IMR-90 (cell line): Measurements from ENCODE around the gene RALGAPB. TPM values are rescaled to one million over a fixed set of nuclear protein-coding genes. Genes with fewer than 3 reads are reported as not detected.

ENCODE experiments used
- ATAC-seq: fragments of 200-7000 bp; cut with Tn5 transposase; 2 replicates; pipeline ENCODE4 v1.9.1; 2020; ENCODE audit warnings: low read depth, mild to moderate bottlenecking, moderate library complexity
- BruUV-seq: library from RNA; stranded (reverse); fragments of 400-500 nt; replicated peaks from 2 replicates; lab custom pipeline; 2021; lab: Mats Ljungman, UMichigan
- CTCF ChIA-PET: fragments of 300-600 bp; formaldehyde crosslinking; extraction: SDS; loops from one replicate; lab custom pipeline; 2021; ENCODE audit warnings: antibody characterized with exemption; lab: Yijun Ruan, JAX
- POLR2A ChIA-PET: fragments of 300-600 bp; sonication (Branson Sonifier 250); formaldehyde crosslinking; loops from one replicate; lab custom pipeline; 2022; ENCODE audit warnings: antibody characterized with exemption; ENCODE audit not compliant: unreplicated experiment; lab: Charles Lee
- DNase-seq: peaks from one replicate; pipeline ENCODE4 v3.0.0; 2013
- H2AFZ ChIP-seq: replicated peaks from 2 replicates; pipeline ENCODE3; 2013; ENCODE audit warnings: low read length, mild to moderate bottlenecking; ENCODE audit not compliant: poor library complexity
- H2AK5ac ChIP-seq: 2 replicates; pipeline ENCODE4 v1.6.1; 2013; ENCODE audit warnings: low read depth, low read length, inconsistent platforms
- H2AK9ac ChIP-seq: replicated peaks from 2 replicates; pipeline ENCODE3; 2013; ENCODE audit warnings: mild to moderate bottlenecking, low read depth, low read length, moderate library complexity; ENCODE audit not compliant: poor library complexity
- H2BK120ac ChIP-seq: 2 replicates; pipeline ENCODE4 v1.6.1; 2013; ENCODE audit warnings: low read depth, low read length, inconsistent platforms
- H2BK15ac ChIP-seq: 3 replicates; pipeline ENCODE4 v1.6.1; 2013; ENCODE audit warnings: low read depth, low read length, inconsistent platforms
- H2BK20ac ChIP-seq: 2 replicates; pipeline ENCODE4 v1.6.1; 2013; ENCODE audit warnings: low read depth, mild to moderate bottlenecking, inconsistent platforms, low read length, moderate library complexity
- H2BK5ac ChIP-seq: 2 replicates; pipeline ENCODE4 v1.6.1; 2013; ENCODE audit warnings: mild to moderate bottlenecking, low read depth, low read length, inconsistent platforms; ENCODE audit not compliant: poor library complexity, severe bottlenecking
- H3K14ac ChIP-seq: replicated peaks from 2 replicates; pipeline ENCODE4 v1.6.1; 2013; ENCODE audit warnings: low read depth, low read length, inconsistent platforms
- H3K18ac ChIP-seq: 2 replicates; pipeline ENCODE4 v1.6.1; 2013; ENCODE audit warnings: low read depth, low read length, control low read depth
- H3K23ac ChIP-seq: 2 replicates; pipeline ENCODE4 v1.6.1; 2013; ENCODE audit warnings: low read depth, low read length, inconsistent platforms
- H3K27ac ChIP-seq: 2 replicates; pipeline ENCODE4 v1.5.1; 2013; ENCODE audit warnings: mild to moderate bottlenecking, control low read depth, low read length; ENCODE audit not compliant: insufficient read depth
- H3K27me3 ChIP-seq: 2 replicates; pipeline ENCODE4 v1.6.1; 2013; ENCODE audit warnings: low read length; ENCODE audit not compliant: control insufficient read depth, insufficient read depth
- H3K36me3 ChIP-seq: 2 replicates; pipeline ENCODE4 v1.6.1; 2013; ENCODE audit warnings: low read length, mixed read lengths; ENCODE audit not compliant: control insufficient read depth, insufficient read depth
- H3K4ac ChIP-seq: 2 replicates; pipeline ENCODE4 v1.6.1; 2013; ENCODE audit warnings: low read depth, low read length, inconsistent platforms
- H3K4me1 ChIP-seq: 2 replicates; pipeline ENCODE4 v1.6.1; 2013; ENCODE audit warnings: low read length, mixed read lengths; ENCODE audit not compliant: control insufficient read depth, insufficient read depth
- H3K4me2 ChIP-seq: 2 replicates; pipeline ENCODE4 v1.6.1; 2013; ENCODE audit warnings: low read depth, mild to moderate bottlenecking, control low read depth, low read length, moderate library complexity
- H3K4me3 ChIP-seq: 2 replicates; pipeline ENCODE4 v1.5.1; 2013; ENCODE audit warnings: low read depth, mild to moderate bottlenecking, control low read depth, low read length, moderate library complexity; ENCODE audit not compliant: insufficient read depth
- H3K56ac ChIP-seq: 2 replicates; pipeline ENCODE4 v1.6.1; 2013; ENCODE audit warnings: low read length, inconsistent platforms; ENCODE audit not compliant: insufficient read depth; ENCODE audit errors: extremely low read depth
- H3K79me1 ChIP-seq, 2 experiments: 2 replicates each; pipeline ENCODE4 v1.6.1; 2013; ENCODE audit warnings: low read length in 2 of 2, inconsistent platforms in 1 of 2, low read depth in 1 of 2
- H3K9ac ChIP-seq: 2 replicates; pipeline ENCODE4 v1.6.1; 2013; ENCODE audit warnings: low read depth, low read length, control low read depth
- H3K9me1 ChIP-seq: 2 replicates; pipeline ENCODE4 v1.6.1; 2013; ENCODE audit warnings: low read length, inconsistent platforms; ENCODE audit not compliant: insufficient read depth
- H3K9me3 ChIP-seq: 2 replicates; pipeline ENCODE4 v1.6.1; 2013; ENCODE audit warnings: low read length; ENCODE audit not compliant: control insufficient read depth, insufficient read depth
- H4K20me1 ChIP-seq: 2 replicates; pipeline ENCODE4 v1.6.1; 2013; ENCODE audit warnings: low read length, inconsistent platforms; ENCODE audit not compliant: insufficient read depth
- H4K5ac ChIP-seq: 2 replicates; pipeline ENCODE4 v1.6.1; 2013; ENCODE audit warnings: mild to moderate bottlenecking, low read depth, low read length, control low read depth
- H4K8ac ChIP-seq, 2 experiments: 2 replicates each; pipeline ENCODE4 v1.6.1; 2013; ENCODE audit warnings: low read depth in 2 of 2, low read length in 2 of 2, control low read depth in 1 of 2, inconsistent platforms in 1 of 2
- H4K91ac ChIP-seq: 2 replicates; pipeline ENCODE4 v1.6.1; 2013; ENCODE audit warnings: low read depth, low read length, inconsistent platforms; ENCODE audit not compliant: insufficient read depth
- CHD1 ChIP-seq: IDR thresholded peaks from 2 replicates; pipeline ENCODE4 v1.6.1; 2012; ENCODE audit warnings: low read depth, low read length, improper control_type of control experiment
- RAD21 ChIP-seq: IDR thresholded peaks from 2 replicates; pipeline ENCODE4 v1.6.1; 2012; ENCODE audit warnings: low read length, improper control_type of control experiment
- SMC3 ChIP-seq: fragments of 150-350 bp; IDR thresholded peaks from 2 replicates; pipeline ENCODE4 v1.6.1; 2016; ENCODE audit warnings: low read depth, mild to moderate bottlenecking, antibody characterized with exemption, low read length, moderate library complexity
- USF2 ChIP-seq: fragments of 150-350 bp; IDR thresholded peaks from 2 replicates; pipeline ENCODE4 v1.6.1; 2017; ENCODE audit warnings: mild to moderate bottlenecking, antibody characterized with exemption, low read length, low read depth
- WGBS, 2 experiments: methylation state at CpG; one replicate each; pipeline versions ENCODE4 v1.1.5 to v1.1.7; 2013; ENCODE audit warnings: missing lambda C conversion rate in 2 of 2; ENCODE audit not compliant: insufficient read length in 1 of 2; ENCODE audit errors: extremely low coverage in 2 of 2; 5-methylcytosine and 5-hydroxymethylcytosine counted together
- dilution Hi-C: fragments of 300-500 bp; cut with HindIII; formaldehyde crosslinking; loops from one replicate; pipeline ENCODE4 v1.14.3; 2018; ENCODE audit warnings: low sequenced_read_pairs; ENCODE audit not compliant: unreplicated experiment
- in situ Hi-C: fragments of 300-500 bp; cut with MboI; formaldehyde crosslinking; loops from 3 replicates; pipeline ENCODE4 v1.14.3; 2019; ENCODE audit warnings: low sequenced_read_pairs, inconsistent platforms, mixed read lengths
- intact Hi-C: fragments of 100-400 bp; cut with micrococcal nuclease; formaldehyde crosslinking; loops from 2 replicates; pipeline ENCODE4 v1.10.0; 2022
- polyA plus RNA-seq, 3 experiments: library from polyadenylated mRNA; depleted of rRNA; stranded (reverse); fragments of >200 nt; gene quantifications; 2 replicates each; pipeline ENCODE4 v1.2.3, GENCODE V29; 2012; ENCODE audit warnings: low replicate concordance in 1 of 3
- total RNA-seq: library from RNA; depleted of rRNA; stranded (reverse); fragments of >200 nt; gene quantifications from 2 replicates; pipeline ENCODE4 v1.2.3, GENCODE V29; 2012

Gene RALGAPB
- total and polyA plus RNA-seq, 2 of the 4 experiments (the other 2 are of a cell fraction) = 12.7 to 30.3 TPM

DNA sequence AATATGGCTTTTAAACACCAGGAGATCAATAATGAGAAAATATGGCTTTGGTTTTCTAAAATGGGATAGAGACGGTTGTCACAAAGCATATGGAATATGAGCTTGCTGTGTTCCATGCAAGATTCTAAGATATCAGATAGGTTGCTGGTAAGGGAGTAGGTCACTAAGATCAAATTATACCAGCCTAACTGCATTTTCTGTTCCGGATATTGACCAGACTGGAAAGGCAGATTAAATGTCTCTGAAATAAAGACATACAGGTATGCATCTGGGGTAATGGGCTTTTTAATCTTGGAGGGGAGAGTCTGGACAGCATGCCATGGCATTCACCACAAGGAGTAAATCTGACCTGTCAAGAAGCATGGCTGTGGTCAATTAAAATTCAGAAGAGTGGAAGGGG, 73.1 kb downstream of the RALGAPB start:
- no peak overlapping the region for H3K4me2 ChIP-seq
- H3K36me3 ChIP-seq = peaks cover 43% of the 10 kb centered on the region
- no peak overlapping the region for H2AK5ac ChIP-seq
- CTCF ChIA-PET = no interaction called here
- H2BK15ac ChIP-seq = no peak overlapping the region
- no peaks in the 10 kb centered on the region; the same call in 1 of the 2 replicates for H4K20me1 ChIP-seq
- no peak for DNase-seq
- H4K5ac ChIP-seq = no peak overlapping the region
- no peaks in the 10 kb centered on the region for H3K9me3 ChIP-seq
- dilution Hi-C loops (no loop called here), in situ Hi-C loops (no loop called here), intact Hi-C loops (no loop called here)
- no peak overlapping the region for H2BK20ac ChIP-seq
- H2AFZ ChIP-seq = no peak overlapping the region
- no CpG with 5 or more reads among the region's 2 CpGs for WGBS, 2 experiments
- no peak overlapping the region for H3K23ac ChIP-seq
- H2AK9ac ChIP-seq = no peak overlapping the region
- no peak overlapping the region for H3K4me3 ChIP-seq
- no peak overlapping the region for H3K4ac ChIP-seq
- H3K14ac ChIP-seq = no peak overlapping the region
- H3K27me3 ChIP-seq = no peaks in the 10 kb centered on the region
- H4K8ac ChIP-seq = no peak overlapping the region
- no peak overlapping the region for H2BK120ac ChIP-seq
- no peak overlapping the region for H3K9ac ChIP-seq
- no peak overlapping the region for H4K91ac ChIP-seq
- ATAC-seq = no peak
- peaks cover 3 to 8% of the 10 kb centered on the region in 2 experiments for H3K79me1 ChIP-seq
- POLR2A ChIA-PET = no interaction called here
- H3K27ac ChIP-seq = no peak overlapping the region
- no peak overlapping the region for H3K18ac ChIP-seq
- H3K4me1 ChIP-seq = no peaks in the 10 kb centered on the region
- no TSS peak for BruUV-seq
- no peak overlapping the region for H3K56ac ChIP-seq
- no peak overlapping the region for H2BK5ac ChIP-seq
- peaks cover 3% of the 10 kb centered on the region for H3K9me1 ChIP-seq
- TF ChIP-seq SMC3 = no peak
- TF ChIP-seq RAD21 = no peak
- TF ChIP-seq USF2 = no peak
- no peak for TF ChIP-seq CHD1
